HEK293T (cell line): ENCODE data around the gene CLEC4E.
"Not testable (repeated sequence)": the region's sequence is repeated elsewhere in the genome, so short reads cannot be mapped to it uniquely, and the experiment has no call there.

Experiments used
- CTCF ChIA-PET: fragments of 350-600 bp; formaldehyde crosslinking; extraction: SDS; loops from one replicate; lab custom pipeline; 2021; ENCODE audit warnings: antibody characterized with exemption, inconsistent platforms; lab: Yijun Ruan, JAX
- POLR2A ChIA-PET: fragments of 350-600 bp; formaldehyde crosslinking; extraction: SDS; loops from one replicate; lab custom pipeline; 2020; ENCODE audit warnings: antibody characterized with exemption, inconsistent platforms; lab: Yijun Ruan, JAX
- DNase-seq: peaks from one replicate; pipeline ENCODE4 v3.0.0; 2012; ENCODE audit warnings: mixed read lengths; ENCODE audit errors: extremely low spot score
- ARNT ChIP-seq: fragments of 450-650 bp; IDR thresholded peaks from 2 replicates; pipeline ENCODE4 v1.6.1; 2017; ENCODE audit warnings: mild to moderate bottlenecking
- BHLHE40 ChIP-seq: fragments of 450-650 bp; IDR thresholded peaks from 2 replicates; pipeline ENCODE4 v1.6.1; 2016; ENCODE audit warnings: mild to moderate bottlenecking, moderate library complexity, borderline replicate concordance
- CTBP1 ChIP-seq: fragments of 450-650 bp; IDR thresholded peaks from 2 replicates; pipeline ENCODE4 v1.6.1; 2016; ENCODE audit warnings: borderline replicate concordance
- ELF4 ChIP-seq: fragments of 450-650 bp; IDR thresholded peaks from 2 replicates; pipeline ENCODE4 v1.6.1; 2017; ENCODE audit warnings: antibody characterized with exemption
- FOXA1 ChIP-seq: fragments of 450-650 bp; IDR thresholded peaks from 2 replicates; pipeline ENCODE4 v1.6.1; 2016; ENCODE audit warnings: mild to moderate bottlenecking
- FOXK2 ChIP-seq: fragments of 450-650 bp; IDR thresholded peaks from 2 replicates; pipeline ENCODE4 v1.6.1; 2016; ENCODE audit warnings: mild to moderate bottlenecking
- FOXM1 ChIP-seq: fragments of 450-650 bp; IDR thresholded peaks from 2 replicates; pipeline ENCODE4 v1.6.1; 2017; ENCODE audit warnings: mild to moderate bottlenecking, borderline replicate concordance
- HDGF ChIP-seq: fragments of 450-650 bp; IDR thresholded peaks from 2 replicates; pipeline ENCODE4 v1.6.1; 2017; ENCODE audit warnings: antibody characterized with exemption, borderline replicate concordance
- L3MBTL2 ChIP-seq: fragments of 450-650 bp; conservative IDR thresholded peaks from 2 replicates; pipeline ENCODE4 v1.6.1; 2016; ENCODE audit warnings: mild to moderate bottlenecking
- LEF1 ChIP-seq: fragments of 450-650 bp; IDR thresholded peaks from 2 replicates; pipeline ENCODE4 v1.6.1; 2017; ENCODE audit warnings: mild to moderate bottlenecking, borderline replicate concordance
- NFRKB ChIP-seq: fragments of 450-650 bp; IDR thresholded peaks from 2 replicates; pipeline ENCODE4 v1.6.1; 2016; ENCODE audit warnings: mild to moderate bottlenecking, moderate library complexity
- SP1 ChIP-seq: fragments of 450-650 bp; IDR thresholded peaks from 2 replicates; pipeline ENCODE4 v1.6.1; 2017
- SUZ12 ChIP-seq: fragments of 450-650 bp; IDR thresholded peaks from 2 replicates; pipeline ENCODE4 v1.6.1; 2016; ENCODE audit warnings: mild to moderate bottlenecking
- TARDBP ChIP-seq: fragments of 450-650 bp; IDR thresholded peaks from 2 replicates; pipeline ENCODE4 v1.6.1; 2016
- ZNF384 ChIP-seq: fragments of 450-650 bp; IDR thresholded peaks from 2 replicates; pipeline ENCODE4 v1.6.1; 2016
- TF ChIP-seq, protein P1 (sequence below): fragments of 450-650 bp; IDR thresholded peaks from 2 replicates; pipeline ENCODE4 v1.6.1; 2016

Gene CLEC4E

DNA sequence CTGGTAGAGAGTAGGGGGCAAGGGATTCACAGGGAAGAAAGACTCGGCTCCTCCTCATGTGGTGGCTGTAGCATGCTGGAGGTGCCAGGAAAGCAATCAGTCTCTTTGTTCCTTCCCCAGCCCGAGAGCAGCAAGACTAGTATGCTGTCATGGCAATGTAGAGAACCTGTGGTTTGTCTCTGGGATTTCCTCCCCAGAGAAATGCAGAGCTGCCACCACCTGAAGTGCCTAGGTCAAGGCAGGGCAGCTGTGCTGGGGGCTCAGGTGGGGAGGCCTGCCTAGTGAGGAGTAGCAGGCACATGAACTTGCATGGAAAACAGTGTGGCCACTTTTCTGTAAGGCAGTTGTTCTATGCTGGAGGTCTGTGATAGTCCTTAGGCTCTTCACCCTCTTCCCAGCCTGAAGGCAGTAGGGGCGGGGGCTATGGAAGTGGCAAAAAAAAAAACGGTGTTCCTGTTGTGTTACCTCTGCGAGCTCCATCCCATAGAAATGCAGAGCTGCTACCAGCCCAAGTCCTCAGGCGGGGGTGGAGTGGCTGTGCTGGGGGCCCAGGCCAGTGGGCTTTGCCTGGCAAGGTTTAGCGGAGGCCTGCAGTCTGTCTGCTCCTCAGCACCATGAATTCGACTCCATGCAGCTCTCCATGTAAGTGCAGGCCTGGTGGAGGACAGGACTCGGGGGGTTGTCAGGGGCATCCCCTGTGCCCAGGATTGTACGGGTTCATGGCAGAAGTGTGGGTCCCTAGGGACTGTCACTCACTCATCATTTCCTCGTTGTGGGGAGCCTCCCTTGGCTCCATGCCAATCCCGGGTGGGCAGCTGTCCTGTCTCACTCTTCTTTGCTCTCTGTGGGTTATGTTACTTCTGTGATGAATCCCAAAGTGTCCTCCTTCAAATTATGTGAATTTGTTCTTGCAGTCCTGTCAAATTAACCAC lies 31.5 kb downstream of the CLEC4E start:
- ChIA-PET POLR2A (no interaction called here), CTCF (interaction anchor here (0.9 kb wide), 1 partner anchor 35 kb away, joined by 4 read pairs; no protein-coding TSS in a partner anchor)
- no peak for DNase-seq
- TF ChIP-seq BHLHE40 (no peak), FOXK2 (no peak)

DNA sequence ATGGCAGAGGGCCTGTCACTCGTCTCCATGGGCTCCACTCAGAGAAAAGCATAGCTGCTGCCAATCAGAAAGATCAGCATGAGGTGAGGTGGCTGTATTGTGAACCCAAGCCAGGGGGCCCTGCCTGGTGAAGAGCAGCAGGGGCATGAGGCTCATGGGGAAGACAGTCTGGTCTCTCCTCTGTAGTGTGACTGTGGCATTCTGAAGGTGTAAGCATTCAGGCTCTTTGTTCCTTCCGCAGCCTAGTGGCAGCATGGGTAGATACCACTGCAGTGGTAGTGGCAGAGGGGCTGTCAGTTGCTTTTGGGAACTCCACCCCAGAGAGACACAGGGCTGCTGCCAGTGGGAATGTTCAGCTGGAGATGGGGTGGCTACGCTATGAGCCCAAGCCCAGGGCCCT lies 32.5 kb downstream of the CLEC4E start:
- DNase-seq, result no peak
- ChIA-PET POLR2A (no interaction called here), CTCF (no interaction called here)
- TF ChIP-seq TARDBP (no peak), L3MBTL2 (no peak), FOXK2 (no peak), HDGF (no peak), FOXA1 (no peak), SP1 (no peak), ZNF384 (no peak), ELF4 (no peak), ARNT (no peak), FOXM1 (no peak), SUZ12 (no peak), CTBP1 (no peak), BHLHE40 (no peak), NFRKB (no peak), LEF1 (no peak)
- TF ChIP-seq, protein P1, sequence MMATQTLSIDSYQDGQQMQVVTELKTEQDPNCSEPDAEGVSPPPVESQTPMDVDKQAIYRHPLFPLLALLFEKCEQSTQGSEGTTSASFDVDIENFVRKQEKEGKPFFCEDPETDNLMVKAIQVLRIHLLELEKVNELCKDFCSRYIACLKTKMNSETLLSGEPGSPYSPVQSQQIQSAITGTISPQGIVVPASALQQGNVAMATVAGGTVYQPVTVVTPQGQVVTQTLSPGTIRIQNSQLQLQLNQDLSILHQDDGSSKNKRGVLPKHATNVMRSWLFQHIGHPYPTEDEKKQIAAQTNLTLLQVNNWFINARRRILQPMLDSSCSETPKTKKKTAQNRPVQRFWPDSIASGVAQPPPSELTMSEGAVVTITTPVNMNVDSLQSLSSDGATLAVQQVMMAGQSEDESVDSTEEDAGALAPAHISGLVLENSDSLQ, result no peak

DNA sequence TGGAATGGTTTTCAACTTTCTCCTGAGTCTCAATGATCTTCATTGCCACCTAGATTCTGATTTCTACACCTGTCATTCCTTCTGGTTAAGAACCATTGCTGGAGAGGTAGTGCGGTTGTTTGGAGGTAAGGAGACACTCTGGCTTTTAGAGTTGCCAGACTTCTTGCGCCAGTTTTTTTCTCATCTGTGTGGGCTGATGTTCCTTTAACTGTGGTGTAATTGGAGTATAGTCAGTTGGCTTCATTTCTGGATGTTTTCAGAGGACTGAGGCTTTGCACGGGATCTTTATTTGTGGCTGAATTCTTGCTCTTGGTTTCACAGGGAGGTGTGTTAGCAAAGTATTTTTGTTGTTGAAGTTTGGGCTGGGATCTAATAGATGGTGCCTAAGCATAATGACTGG lies 33.1 kb downstream of the CLEC4E start:
- POLR2A ChIA-PET, result no interaction called here
- CTCF ChIA-PET, result no interaction called here
- TF ChIP-seq FOXA1 (no peak), FOXK2 (no peak), ARNT (no peak), NFRKB (no peak), SUZ12 (no peak), TARDBP (no peak), ELF4 (no peak), CTBP1 (no peak)
- DNase-seq, result no peak

DNA sequence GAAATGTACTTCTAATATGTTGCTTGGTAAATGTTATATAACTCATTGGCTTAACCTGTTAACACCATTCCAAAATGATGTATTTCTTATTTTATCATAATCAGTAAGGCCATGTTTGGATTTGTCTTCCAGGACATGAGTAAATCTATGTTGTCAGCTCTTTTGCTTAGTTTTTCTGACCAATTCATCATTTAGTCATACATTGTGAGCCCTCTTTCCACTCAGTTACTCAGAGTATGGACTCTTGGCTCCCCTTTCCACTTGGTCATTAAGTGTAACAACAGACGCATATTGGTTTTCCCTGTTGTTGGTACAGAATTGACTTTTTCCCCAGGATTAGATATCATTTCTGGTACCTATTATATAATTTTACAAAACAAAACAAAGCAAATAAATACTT lies 36.4 kb downstream of the CLEC4E start:
- no peak for DNase-seq
- TF ChIP-seq SP1 (no peak), L3MBTL2 (no peak), SUZ12 (no peak), CTBP1 (no peak), FOXA1 (no peak), NFRKB (no peak), TARDBP (no peak), FOXK2 (no peak), HDGF (no peak), LEF1 (no peak), BHLHE40 (no peak), FOXM1 (no peak), ARNT (no peak), ELF4 (no peak)
- TF ChIP-seq, protein P1, result no peak
- ChIA-PET CTCF (no interaction called here), POLR2A (no interaction called here)

DNA sequence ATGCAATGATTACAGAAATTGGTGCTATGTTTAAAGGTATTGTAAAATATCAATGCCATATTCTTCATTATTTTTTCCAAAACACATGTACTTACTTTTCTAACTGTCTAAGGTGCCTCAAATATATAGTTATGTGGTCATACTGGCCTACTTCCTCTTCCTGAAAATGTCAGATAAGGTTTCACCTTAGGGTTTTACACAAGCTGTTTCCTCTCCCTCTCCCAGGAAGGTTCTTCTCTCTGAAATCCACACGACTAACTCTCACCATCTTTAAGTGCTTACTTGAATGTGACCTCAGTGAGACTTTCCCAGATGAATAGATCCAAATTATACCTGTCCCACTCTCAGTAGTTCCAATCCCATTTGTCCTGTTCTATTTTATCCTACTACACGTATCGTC lies 39.0 kb downstream of the CLEC4E start:
- no peak for TF ChIP-seq FOXK2
- TF ChIP-seq LEF1, result no peak
- no peak for TF ChIP-seq NFRKB
- no peak for TF ChIP-seq SUZ12
- no peak for TF ChIP-seq BHLHE40
- TF ChIP-seq FOXA1, result no peak
- TF ChIP-seq ELF4, result no peak
- DNase-seq, result no peak
- CTCF ChIA-PET, result interaction anchor here (1.3 kb wide), 1 partner anchor 42 kb away, joined by 6 read pairs; no protein-coding TSS in a partner anchor
- POLR2A ChIA-PET, result no interaction called here

DNA sequence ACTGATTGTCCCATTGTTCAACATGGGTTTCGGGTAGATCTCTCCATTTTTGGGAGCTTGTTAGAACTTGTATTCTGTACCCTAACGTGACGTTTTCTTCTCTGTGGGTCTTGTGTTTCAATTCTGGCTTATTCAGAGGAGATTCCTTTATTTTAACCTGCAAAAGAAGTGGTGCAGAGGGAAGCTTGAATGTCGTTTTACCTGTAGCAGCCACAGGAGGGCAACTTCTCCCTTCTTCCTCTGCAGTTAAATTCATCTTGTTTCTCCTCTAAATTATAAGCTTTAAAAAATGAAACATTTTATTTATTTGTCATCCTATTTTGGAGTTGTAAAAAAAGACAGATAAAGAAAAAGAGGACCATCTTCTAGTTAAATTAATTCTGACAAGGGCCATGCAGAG lies 41.1 kb downstream of the CLEC4E start:
- ChIA-PET CTCF (interaction anchor here (0.7 kb wide), 1 partner anchor 371 kb away, joined by 4 read pairs; no protein-coding TSS in a partner anchor), POLR2A (no interaction called here)
- no peak for DNase-seq

DNA sequence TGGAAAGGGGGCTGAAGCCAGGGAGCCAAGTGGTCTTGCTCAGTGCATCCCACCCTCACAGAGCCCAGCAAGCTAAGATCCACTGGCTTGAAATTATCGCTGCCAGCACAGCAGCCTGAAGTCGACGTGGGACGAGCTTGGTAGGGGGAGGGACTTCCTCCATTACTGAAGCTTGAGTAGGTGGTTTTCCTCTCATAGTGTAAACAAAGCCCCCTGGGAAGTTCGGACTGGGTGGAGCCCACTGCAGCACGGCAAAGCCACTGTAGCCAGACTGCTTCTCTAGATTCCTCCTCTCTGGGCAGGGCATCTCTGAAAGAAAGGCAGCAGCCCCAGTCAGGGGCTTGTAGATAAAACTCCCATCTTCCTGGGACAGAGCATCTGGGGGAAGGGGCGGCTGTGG lies 44.6 kb downstream of the CLEC4E start:
- POLR2A ChIA-PET, DNase-seq, CTCF ChIA-PET: not testable (repeated sequence)

More for the DNA sequence above, 41.1 kb downstream of the CLEC4E start:
- TF ChIP-seq CTBP1 (no peak), FOXM1 (no peak)

DNA sequence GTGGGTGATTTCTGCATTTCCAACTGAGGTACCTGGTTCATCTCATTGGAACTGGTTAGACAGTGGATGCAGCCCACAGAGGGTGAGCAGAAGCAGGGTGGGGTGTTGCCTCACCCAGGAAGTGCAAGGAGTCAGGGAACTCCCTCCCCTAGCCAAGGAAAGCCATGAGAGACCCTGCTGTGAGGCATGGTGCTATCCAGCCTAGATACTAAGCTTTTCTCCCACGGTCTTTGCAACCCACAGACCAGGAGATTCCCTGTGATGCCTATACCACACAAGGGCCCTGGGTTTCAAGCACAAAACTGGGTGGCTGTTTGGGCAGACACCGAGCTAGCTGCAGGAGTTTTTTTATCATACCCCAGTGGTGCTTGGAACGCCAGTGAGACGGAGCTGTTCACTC lies 45.0 kb downstream of the CLEC4E start:
- POLR2A ChIA-PET, CTCF ChIA-PET, DNase-seq: not testable (repeated sequence)
